Spinal cord (tissue), 10 donors: Measurements from ENCODE around the gene PRLHR. TPM values are rescaled to one million over a fixed set of nuclear protein-coding genes. Genes with fewer than 3 reads are reported as not detected.
A peak's percentile ranks its signal among the peaks of the same experiment; 100 is the strongest.

ENCODE experiments used
- DNase-seq, 6 donors: peaks; one replicate each; pipeline versions ENCODE4 v3.0.0 to v3.0.0-alpha.2; 2013 to 2015; ENCODE audit warnings: low spot score in 6 of 6, low read depth in 4 of 6
- H3K27ac ChIP-seq: one replicate; pipeline ENCODE4 v1.5.1; 2013; ENCODE audit warnings: low read depth, low read length, control low read depth
- H3K27me3 ChIP-seq: one replicate; pipeline ENCODE4 v1.6.1; 2013; ENCODE audit warnings: low read length; ENCODE audit not compliant: control insufficient read depth, insufficient read depth
- H3K36me3 ChIP-seq: one replicate; pipeline ENCODE4 v1.6.1; 2013; ENCODE audit warnings: low read length; ENCODE audit not compliant: control insufficient read depth, insufficient read depth
- H3K4me1 ChIP-seq: one replicate; pipeline ENCODE4 v1.6.1; 2013; ENCODE audit warnings: low read length; ENCODE audit not compliant: control insufficient read depth, insufficient read depth
- H3K4me3 ChIP-seq: one replicate; pipeline ENCODE4 v1.5.1; 2013; ENCODE audit warnings: low read depth, low read length, control low read depth
- H3K9me3 ChIP-seq: one replicate; pipeline ENCODE4 v1.6.1; 2013; ENCODE audit warnings: low read length; ENCODE audit not compliant: control insufficient read depth, insufficient read depth
- WGBS: methylation state at CpG from one replicate; pipeline ENCODE4 v1.1.5; 2013; ENCODE audit warnings: missing lambda C conversion rate; ENCODE audit not compliant: insufficient coverage; 5-methylcytosine and 5-hydroxymethylcytosine counted together
- polyA plus RNA-seq, 2 donors: library from polyadenylated mRNA; unstranded; fragments of 120-200 nt; gene quantifications; one replicate each; pipeline ENCODE4 v1.2.1, GENCODE V29; 2013; ENCODE audit not compliant: insufficient read length in 2 of 2
- total RNA-seq, 2 donors: library from RNA; depleted of rRNA in 1 of 2; stranded (reverse); fragments of 120-200 nt in 1 of 2; fragments of >200 nt in 1 of 2; gene quantifications; one replicate each; pipeline versions ENCODE4 v1.2.3 to v1.2.4, GENCODE V29; 2013 to 2014
- donor health status: healthy.

PRLHR gene
- total and polyA plus RNA-seq, 4 donors: 0.22 to 0.69 (median 0.53) TPM

DNA sequence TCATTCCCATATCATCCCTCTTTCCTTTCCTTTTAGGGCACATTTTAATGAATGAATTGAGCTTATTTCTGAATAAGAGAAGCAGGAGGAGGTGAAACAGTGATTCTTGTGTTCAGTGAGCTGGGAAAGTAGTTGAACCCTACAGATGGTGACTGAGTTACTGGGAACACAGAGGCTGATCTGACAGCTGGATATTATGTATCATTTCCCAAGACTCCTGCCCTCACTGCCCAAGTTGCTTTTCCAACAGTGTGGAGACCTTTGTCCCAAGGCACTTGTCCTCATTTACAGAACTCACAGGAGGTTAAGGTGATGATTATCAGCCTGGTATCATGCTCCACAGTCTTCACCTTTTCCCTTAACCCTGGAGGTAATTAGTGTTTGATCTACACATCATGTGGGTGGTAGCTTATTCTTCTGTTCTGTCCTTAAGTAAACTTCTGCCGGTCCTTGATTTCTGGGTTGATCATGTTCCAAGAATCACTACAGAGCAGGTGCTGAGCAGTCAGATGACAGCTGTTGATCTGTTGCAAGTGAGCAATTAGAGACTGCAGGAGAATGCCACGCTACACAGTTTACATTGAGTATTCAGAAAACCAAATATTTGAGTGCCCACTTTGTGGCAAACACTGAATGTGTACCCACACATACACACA lies 2.6 kb downstream of the PRLHR start:
- no peak overlapping the region for H3K4me3 ChIP-seq
- 43% methylated on average over 1 of the region's 2 CpGs for WGBS
- H3K36me3 ChIP-seq: no peaks in the 10 kb centered on the region
- peak in 1 of 6 donors; percentile 61 for DNase-seq
- peaks cover 50% of the 10 kb centered on the region for H3K27me3 ChIP-seq
- no peaks in the 10 kb centered on the region for H3K9me3 ChIP-seq
- peaks cover 27% of the 10 kb centered on the region for H3K4me1 ChIP-seq
- no peak overlapping the region for H3K27ac ChIP-seq

DNA sequence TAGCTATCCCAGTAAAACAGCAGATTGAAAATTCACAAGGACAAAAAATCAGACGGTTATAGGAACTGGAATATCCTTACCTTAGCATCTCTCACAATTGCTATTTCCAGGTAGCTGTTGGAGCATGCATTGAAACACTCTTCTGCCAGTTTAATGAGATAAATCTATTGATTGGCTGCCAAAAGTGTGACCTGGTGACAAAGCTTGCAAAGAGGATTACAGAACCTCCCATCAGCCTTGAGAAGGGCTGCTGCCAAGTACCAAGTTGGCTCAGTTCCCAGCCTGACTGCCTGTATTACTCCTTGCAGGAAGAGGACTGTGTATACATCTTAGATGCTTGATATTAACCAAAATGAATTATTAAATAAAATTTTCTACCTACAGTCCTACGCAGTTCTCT lies 5.1 kb downstream of the PRLHR start:
- peaks cover 39% of the 10 kb centered on the region for H3K27me3 ChIP-seq
- no peaks in the 10 kb centered on the region for H3K9me3 ChIP-seq
- H3K4me1 ChIP-seq: peaks cover 11% of the 10 kb centered on the region
- WGBS: no CpG with 5 or more reads among the region's 2 CpGs
- DNase-seq: peak in 2 of 6 donors; percentile 87 to 90
- no peak overlapping the region for H3K4me3 ChIP-seq
- no peaks in the 10 kb centered on the region for H3K36me3 ChIP-seq
- H3K27ac ChIP-seq: no peak overlapping the region

DNA sequence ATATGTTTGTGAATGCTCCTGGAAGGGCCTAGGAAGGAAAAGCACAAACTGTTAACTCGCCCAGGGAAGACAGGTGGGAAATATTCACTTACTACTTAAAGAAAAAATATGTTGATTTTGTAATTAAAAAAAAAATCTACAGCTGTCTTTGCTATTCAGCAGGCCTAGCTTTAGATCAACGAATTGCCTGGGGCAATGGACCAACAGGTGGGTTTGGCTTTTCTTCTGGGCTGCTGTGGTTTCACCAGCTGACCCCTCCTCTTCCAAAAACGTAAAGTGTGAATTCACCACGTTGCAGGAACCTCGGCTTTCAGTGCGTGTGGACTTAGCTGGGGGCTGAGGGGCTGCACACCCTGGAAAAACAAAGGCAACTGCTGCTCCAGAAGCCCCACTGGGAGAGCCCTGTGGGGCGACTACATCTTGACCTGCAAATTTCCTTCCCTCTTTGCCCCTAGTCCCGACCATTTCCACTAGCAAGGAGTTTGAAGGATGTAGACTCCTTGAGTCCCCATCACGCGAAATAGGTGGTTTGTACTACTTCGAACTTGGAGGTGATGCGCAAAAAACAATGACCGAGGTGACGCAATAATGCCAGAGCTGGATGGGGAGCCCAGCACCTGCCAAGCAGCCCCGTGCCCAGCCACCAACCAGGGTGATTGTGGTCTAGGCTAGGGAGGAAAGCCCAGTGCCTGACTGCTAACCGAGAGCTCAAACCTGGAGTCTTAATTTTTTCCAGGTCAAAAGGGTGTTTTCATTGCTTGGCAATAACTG lies 7.4 kb downstream of the PRLHR start:
- Histone ChIP-seq H3K4me1 (no peaks in the 10 kb centered on the region), H3K9me3 (no peaks in the 10 kb centered on the region), H3K4me3 (no peak overlapping the region), H3K27ac (no peak overlapping the region), H3K27me3 (peaks cover 22% of the 10 kb centered on the region), H3K36me3 (no peaks in the 10 kb centered on the region)
- no peak for DNase-seq
- 76% methylated on average over 15 of the region's 16 CpGs for WGBS

DNA sequence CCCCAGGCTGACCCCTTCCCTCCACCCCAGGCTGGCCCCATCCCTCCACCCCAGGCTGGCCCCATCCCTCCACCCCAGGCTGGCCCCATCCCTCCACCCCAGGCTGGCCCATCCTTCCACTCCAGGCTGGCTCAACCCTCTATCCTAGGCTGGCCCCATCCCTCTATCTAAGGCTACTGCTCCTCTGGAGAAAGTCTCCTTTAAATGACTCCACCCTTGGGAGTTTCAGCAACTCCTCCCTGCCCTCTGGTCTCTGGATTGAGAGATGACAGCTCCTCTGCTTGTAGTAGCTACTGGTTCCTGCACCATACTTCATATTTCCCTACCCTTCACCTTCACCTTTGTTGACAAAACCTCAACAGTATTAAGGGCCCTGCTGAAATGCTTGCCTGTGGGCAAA lies 8.5 kb downstream of the PRLHR start:
- no peaks in the 10 kb centered on the region for H3K4me1 ChIP-seq
- H3K27ac ChIP-seq: no peak overlapping the region
- no peak for DNase-seq
- H3K27me3 ChIP-seq: peaks cover 13% of the 10 kb centered on the region
- H3K9me3 ChIP-seq: no peaks in the 10 kb centered on the region
- no peak overlapping the region for H3K4me3 ChIP-seq
- no peaks in the 10 kb centered on the region for H3K36me3 ChIP-seq

DNA sequence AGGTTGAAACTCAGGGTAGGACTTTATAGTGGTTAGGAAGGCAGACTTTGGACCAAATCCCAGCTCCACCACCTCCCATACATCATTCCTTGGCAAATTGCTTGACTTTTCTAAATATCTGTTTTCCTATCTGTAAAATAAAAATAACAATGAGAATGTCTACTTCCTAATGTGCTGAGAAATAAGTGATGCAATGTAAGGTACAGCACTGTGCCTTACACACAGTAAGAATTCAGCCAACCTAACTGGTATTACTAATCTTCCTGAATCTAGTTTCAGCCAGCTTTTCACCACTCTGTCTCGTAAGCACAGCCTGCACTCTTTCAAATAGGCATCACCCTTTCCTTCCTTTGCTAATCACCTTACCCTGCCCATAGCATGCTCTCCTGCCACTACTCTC lies 9.7 kb downstream of the PRLHR start:
- DNase-seq: no peak
- Histone ChIP-seq H3K36me3 (no peaks in the 10 kb centered on the region), H3K9me3 (no peaks in the 10 kb centered on the region), H3K4me1 (no peaks in the 10 kb centered on the region), H3K4me3 (no peak overlapping the region), H3K27me3 (peaks cover 13% of the 10 kb centered on the region), H3K27ac (no peak overlapping the region)
- WGBS: 89% methylated on average over 1 of the region's 1 CpG

DNA sequence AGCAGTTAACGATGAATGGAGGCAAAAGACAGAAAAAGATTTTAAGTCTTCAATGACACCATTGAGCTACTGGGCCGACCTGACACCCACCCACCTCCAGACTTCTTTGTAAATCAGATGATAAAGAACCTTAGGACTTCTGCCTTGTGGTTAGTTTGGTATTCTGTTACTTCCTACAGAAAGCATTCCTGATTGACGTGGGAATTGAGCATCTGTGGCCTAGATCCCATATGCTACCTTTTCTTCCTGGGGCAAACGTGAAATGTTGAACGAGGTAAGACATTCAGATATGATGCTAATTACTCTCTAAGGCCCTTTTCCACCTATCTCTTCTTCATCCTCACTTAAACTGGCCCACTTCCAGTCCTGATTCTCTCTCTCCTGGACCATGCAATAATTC lies 10.2 kb downstream of the PRLHR start:
- H3K36me3 ChIP-seq: no peaks in the 10 kb centered on the region
- H3K27me3 ChIP-seq: peaks cover 13% of the 10 kb centered on the region
- H3K4me1 ChIP-seq: no peaks in the 10 kb centered on the region
- no peak for DNase-seq
- WGBS: 79% methylated on average over 2 of the region's 5 CpGs
- no peaks in the 10 kb centered on the region for H3K9me3 ChIP-seq
- H3K4me3 ChIP-seq: no peak overlapping the region
- no peak overlapping the region for H3K27ac ChIP-seq

DNA sequence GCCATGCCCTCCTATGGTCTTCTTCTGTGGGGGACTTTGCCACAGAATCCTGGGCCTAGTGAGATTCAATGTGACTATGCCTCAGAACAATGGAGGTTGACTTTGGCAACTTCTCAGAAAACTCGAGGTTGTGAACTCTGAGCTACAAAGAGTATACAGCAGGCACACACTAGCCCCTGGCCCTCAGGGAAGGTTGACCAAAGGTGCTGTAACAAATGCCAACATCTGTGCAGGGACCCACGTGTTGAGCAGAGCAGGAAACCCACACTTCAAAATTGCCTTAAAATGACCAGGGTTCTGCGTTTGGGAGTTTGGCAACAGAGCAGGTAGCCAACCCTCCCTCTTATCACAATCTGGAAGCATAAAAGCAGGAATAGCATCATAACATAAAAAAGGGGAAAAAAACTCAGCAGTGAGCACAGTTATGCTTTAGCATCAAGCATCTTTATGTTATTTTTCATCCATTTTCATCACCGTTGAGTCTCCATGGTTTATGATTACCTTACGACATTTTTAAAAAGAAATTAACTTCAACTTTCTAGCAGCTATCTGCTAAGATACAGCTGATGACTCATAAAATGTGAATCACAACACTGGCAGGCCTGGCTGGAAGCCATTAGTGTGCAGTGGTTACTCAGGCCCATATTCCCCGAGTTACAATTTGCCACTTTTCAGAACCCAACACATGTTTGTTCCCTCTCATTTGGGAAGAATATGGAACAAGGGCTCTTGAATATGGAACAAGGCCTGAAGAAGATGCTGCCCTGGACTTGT lies 11.1 kb downstream of the PRLHR start:
- DNase-seq: no peak
- no peaks in the 10 kb centered on the region for H3K4me1 ChIP-seq
- 81% methylated on average over 4 of the region's 6 CpGs for WGBS
- peaks cover 11% of the 10 kb centered on the region for H3K27me3 ChIP-seq
- no peaks in the 10 kb centered on the region for H3K9me3 ChIP-seq
- no peak overlapping the region for H3K27ac ChIP-seq
- no peak overlapping the region for H3K4me3 ChIP-seq
- H3K36me3 ChIP-seq: no peaks in the 10 kb centered on the region

DNA sequence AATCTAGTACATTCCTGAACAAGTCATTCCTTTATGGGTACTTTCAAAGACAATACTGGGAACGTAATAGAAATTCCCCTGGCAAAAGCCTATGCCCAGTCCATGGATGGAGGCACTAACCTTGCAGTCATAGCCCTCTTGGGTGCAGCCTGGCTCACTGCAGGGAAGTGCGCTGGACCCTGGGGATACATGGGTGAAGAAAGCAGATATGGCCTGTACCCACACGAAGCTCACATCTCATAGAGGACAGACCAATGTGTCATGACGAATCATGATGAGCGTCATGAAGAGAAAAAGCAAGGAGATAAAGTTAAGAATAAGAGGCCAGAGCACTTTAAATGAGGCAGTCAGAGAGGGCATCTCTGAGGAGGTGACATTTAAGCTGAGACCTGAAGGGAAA lies 11.8 kb downstream of the PRLHR start:
- H3K27ac ChIP-seq: no peak overlapping the region
- H3K4me1 ChIP-seq: no peaks in the 10 kb centered on the region
- WGBS: 94% methylated on average over 5 of the region's 5 CpGs
- no peaks in the 10 kb centered on the region for H3K9me3 ChIP-seq
- no peak overlapping the region for H3K4me3 ChIP-seq
- DNase-seq: no peak
- H3K27me3 ChIP-seq: peaks cover 11% of the 10 kb centered on the region
- H3K36me3 ChIP-seq: no peaks in the 10 kb centered on the region

DNA sequence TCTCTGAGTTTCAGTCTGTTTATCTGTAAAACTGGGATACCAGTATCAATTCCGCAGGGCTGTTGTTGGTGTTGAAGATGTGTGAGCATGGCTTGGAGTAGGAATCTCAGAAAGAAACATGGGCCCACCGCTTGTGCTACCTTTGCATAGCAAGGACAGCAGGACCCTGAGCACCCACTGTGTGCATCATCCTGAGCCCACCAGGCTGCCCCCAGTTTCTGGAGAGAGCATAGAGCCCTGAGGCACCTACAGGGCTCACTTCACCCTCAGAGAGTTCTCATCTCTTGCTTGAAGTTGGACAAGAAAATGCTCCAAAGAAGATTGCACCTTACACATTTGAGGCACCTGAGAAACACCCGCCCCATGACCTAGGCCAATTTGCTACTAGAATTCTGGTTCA lies 12.9 kb downstream of the PRLHR start:
- 100% methylated on average over 2 of the region's 3 CpGs for WGBS
- Histone ChIP-seq H3K36me3 (no peaks in the 10 kb centered on the region), H3K4me3 (no peak overlapping the region), H3K4me1 (no peaks in the 10 kb centered on the region), H3K27ac (no peak overlapping the region), H3K9me3 (no peaks in the 10 kb centered on the region), H3K27me3 (peaks cover 4% of the 10 kb centered on the region)
- no peak for DNase-seq
